ENCODE data around the gene MALAT1. TPM values are rescaled to one million over a fixed set of nuclear protein-coding genes. Genes with fewer than 3 reads are reported as not detected.
"Not testable (repeated sequence)": the region's sequence is repeated elsewhere in the genome, so short reads cannot be mapped to it uniquely, and the experiment has no call there.

MALAT1 gene
- polyA plus RNA-seq, 1 donor from 2014 or later = 3,054 TPM

GRCh38 chr11:65500387-65501185 is 1.7 kb downstream of the MALAT1 start:
- H3K4me3 Mint-ChIP-seq = no peak overlapping the region
- H3K9me3 Mint-ChIP-seq = no peaks in the 10 kb centered on the region
- peaks cover 22 to 46% (median 27%) of the 10 kb centered on the region in 3 donors for H3K4me1 Mint-ChIP-seq
- H3K36me3 Mint-ChIP-seq = peaks cover 20% of the 10 kb centered on the region
- no peak overlapping the region for H3K27ac Mint-ChIP-seq
- H3K27me3 Mint-ChIP-seq = no peaks in the 10 kb centered on the region

- Mint-ChIP-seq H3K4me1 (peaks cover 27 to 51% (median 32%) of the 10 kb centered on the region in 3 donors), H3K36me3 (peaks cover 22% of the 10 kb centered on the region), H3K27ac (peak overlapping the region in 1 of 3 donors; percentile 81), H3K27me3 (no peaks in the 10 kb centered on the region), H3K9me3 (no peaks in the 10 kb centered on the region), H3K4me3 (no peak overlapping the region)
Observed at GRCh38 chr11:65501186-65501471, 2.3 kb downstream of the MALAT1 start.

GRCh38 chr11:65501472-65502273 is 2.8 kb downstream of the MALAT1 start:
- Mint-ChIP-seq H3K9me3 (no peaks in the 10 kb centered on the region), H3K4me3 (no peak overlapping the region), H3K4me1 (peaks cover 28 to 51% (median 32%) of the 10 kb centered on the region in 3 donors), H3K27ac (peak overlapping the region in 2 of 3 donors; percentile 53 to 81), H3K27me3 (no peaks in the 10 kb centered on the region), H3K36me3 (peaks cover 22% of the 10 kb centered on the region)

- Mint-ChIP-seq H3K4me3 (no peak overlapping the region), H3K4me1 (peaks cover 26 to 51% (median 30%) of the 10 kb centered on the region in 3 donors), H3K36me3 (peaks cover 22% of the 10 kb centered on the region), H3K27me3 (no peaks in the 10 kb centered on the region), H3K27ac (peak overlapping the region in 1 of 3 donors; percentile 81), H3K9me3 (no peaks in the 10 kb centered on the region)
Observed at GRCh38 chr11:65502274-65502554, 3.4 kb downstream of the MALAT1 start.

GRCh38 chr11:65502555-65503367 is 3.9 kb downstream of the MALAT1 start:
- Mint-ChIP-seq H3K4me3 (no peak overlapping the region), H3K27me3 (no peaks in the 10 kb centered on the region), H3K27ac (peak overlapping the region in 1 of 3 donors; percentile 86)

GRCh38 chr11:65503368-65503948 is 4.6 kb downstream of the MALAT1 start:
- H3K4me3 Mint-ChIP-seq = no peak overlapping the region

More at GRCh38 chr11:65502555-65503367, 3.9 kb downstream of the MALAT1 start:
- peaks cover 22% of the 10 kb centered on the region for H3K36me3 Mint-ChIP-seq
- H3K4me1 Mint-ChIP-seq = peaks cover 30 to 53% (median 35%) of the 10 kb centered on the region in 3 donors
- no peaks in the 10 kb centered on the region for H3K9me3 Mint-ChIP-seq

GRCh38 chr11:65503949-65504673 is 5.3 kb downstream of the MALAT1 start:
- Mint-ChIP-seq H3K4me3 (no peak overlapping the region), H3K9me3 (no peaks in the 10 kb centered on the region), H3K4me1 (peaks cover 33 to 50% (median 35%) of the 10 kb centered on the region in 3 donors), H3K36me3 (peaks cover 22% of the 10 kb centered on the region), H3K27me3 (no peaks in the 10 kb centered on the region), H3K27ac (peak overlapping the region in 2 of 3 donors; percentile 31 to 87)

More at GRCh38 chr11:65503368-65503948, 4.6 kb downstream of the MALAT1 start:
- H3K27me3 Mint-ChIP-seq = no peaks in the 10 kb centered on the region
- no peaks in the 10 kb centered on the region for H3K9me3 Mint-ChIP-seq
- peak overlapping the region in 2 of 3 donors; percentile 31 to 87 for H3K27ac Mint-ChIP-seq
- peaks cover 22% of the 10 kb centered on the region for H3K36me3 Mint-ChIP-seq
- H3K4me1 Mint-ChIP-seq = peaks cover 33 to 50% (median 35%) of the 10 kb centered on the region in 3 donors

GRCh38 chr11:65504674-65505465 is 6.0 kb downstream of the MALAT1 start:
- no peak overlapping the region for H3K4me3 Mint-ChIP-seq
- H3K27me3 Mint-ChIP-seq = no peaks in the 10 kb centered on the region
- H3K27ac Mint-ChIP-seq = peak overlapping the region in 2 of 3 donors; percentile 87 to 90
- peaks cover 22% of the 10 kb centered on the region for H3K36me3 Mint-ChIP-seq
- peaks cover 38 to 50% (median 39%) of the 10 kb centered on the region in 3 donors for H3K4me1 Mint-ChIP-seq
- H3K9me3 Mint-ChIP-seq = no peaks in the 10 kb centered on the region

- Mint-ChIP-seq H3K4me3 (no peak overlapping the region), H3K27me3 (no peaks in the 10 kb centered on the region), H3K36me3 (peaks cover 22% of the 10 kb centered on the region), H3K9me3 (no peaks in the 10 kb centered on the region), H3K4me1 (peaks cover 42 to 53% (median 42%) of the 10 kb centered on the region in 3 donors), H3K27ac (peak overlapping the region in 2 of 3 donors; percentile 90 to 93)
Observed at GRCh38 chr11:65505466-65506289, 6.8 kb downstream of the MALAT1 start.

GRCh38 chr11:65506290-65506771 is 7.5 kb downstream of the MALAT1 start:
- Mint-ChIP-seq H3K4me1 (peaks cover 43 to 55% (median 45%) of the 10 kb centered on the region in 3 donors), H3K9me3 (no peaks in the 10 kb centered on the region), H3K27me3 (no peaks in the 10 kb centered on the region), H3K4me3 (no peak overlapping the region), H3K36me3 (peaks cover 21% of the 10 kb centered on the region), H3K27ac (peak overlapping the region in 2 of 3 donors; percentile 90 to 93)

GRCh38 chr11:65506772-65507505 is 8.1 kb downstream of the MALAT1 start:
- Mint-ChIP-seq H3K27ac (peak overlapping the region in 2 of 3 donors; percentile 90 to 93), H3K4me3 (no peak overlapping the region), H3K27me3 (no peaks in the 10 kb centered on the region), H3K9me3 (no peaks in the 10 kb centered on the region), H3K36me3 (peaks cover 14% of the 10 kb centered on the region), H3K4me1 (peaks cover 43 to 55% (median 45%) of the 10 kb centered on the region in 3 donors)

GRCh38 chr11:65512311-65512710 is 13.5 kb downstream of the MALAT1 start:
- H3K9me3 Mint-ChIP-seq, H3K27me3 Mint-ChIP-seq, H3K4me3 Mint-ChIP-seq, H3K36me3 Mint-ChIP-seq, H3K27ac Mint-ChIP-seq: not testable (repeated sequence)
- H3K4me1 Mint-ChIP-seq = peaks cover 11 to 20% (median 15%) of the 10 kb centered on the region in 3 donors

Data from IgD-negative memory B cell (primary cell).